Esophagus squamous epithelium (tissue), 4 donors: ENCODE data around the gene PRKCA.

Experiments used
- CTCF ChIP-seq, 6 experiments: fragments of 450-650 bp in 4 of 6; fragments of 200-600 bp in 2 of 6; sonication (generic) in 2 of 6; IDR thresholded peaks; one replicate each; pipeline ENCODE4 v1.5.1; 2016 to 2019; ENCODE audit warnings: antibody characterized with exemption in 6 of 6, mild to moderate bottlenecking in 4 of 6, moderate library complexity in 4 of 6
- POLR2A ChIP-seq, 4 donors: fragments of 450-650 bp; IDR thresholded peaks; one replicate each; pipeline ENCODE4 v1.6.1; 2017; ENCODE audit warnings: antibody characterized with exemption in 4 of 4, mild to moderate bottlenecking in 4 of 4, moderate library complexity in 3 of 4

- TF ChIP-seq CTCF (IDR thresholded peaks at IDR 0.05) (no peak), POLR2A (IDR thresholded peaks at IDR 0.05) (no peak)
These were observed 530.8 kb downstream of the PRKCA start for GRCh38 chr17:66833201-66833600.
